HG03469 (cell line): ENCODE data around the gene CAMTA1.

Experiments used
- ATAC-seq: cut with Tn5 transposase; IDR thresholded peaks from one replicate; pipeline ENCODE4 v1.9.1; 2021; ENCODE audit warnings: mild to moderate bottlenecking, moderate library complexity, moderate number of reproducible peaks; ENCODE audit not compliant: unreplicated experiment

Gene CAMTA1

DNA sequence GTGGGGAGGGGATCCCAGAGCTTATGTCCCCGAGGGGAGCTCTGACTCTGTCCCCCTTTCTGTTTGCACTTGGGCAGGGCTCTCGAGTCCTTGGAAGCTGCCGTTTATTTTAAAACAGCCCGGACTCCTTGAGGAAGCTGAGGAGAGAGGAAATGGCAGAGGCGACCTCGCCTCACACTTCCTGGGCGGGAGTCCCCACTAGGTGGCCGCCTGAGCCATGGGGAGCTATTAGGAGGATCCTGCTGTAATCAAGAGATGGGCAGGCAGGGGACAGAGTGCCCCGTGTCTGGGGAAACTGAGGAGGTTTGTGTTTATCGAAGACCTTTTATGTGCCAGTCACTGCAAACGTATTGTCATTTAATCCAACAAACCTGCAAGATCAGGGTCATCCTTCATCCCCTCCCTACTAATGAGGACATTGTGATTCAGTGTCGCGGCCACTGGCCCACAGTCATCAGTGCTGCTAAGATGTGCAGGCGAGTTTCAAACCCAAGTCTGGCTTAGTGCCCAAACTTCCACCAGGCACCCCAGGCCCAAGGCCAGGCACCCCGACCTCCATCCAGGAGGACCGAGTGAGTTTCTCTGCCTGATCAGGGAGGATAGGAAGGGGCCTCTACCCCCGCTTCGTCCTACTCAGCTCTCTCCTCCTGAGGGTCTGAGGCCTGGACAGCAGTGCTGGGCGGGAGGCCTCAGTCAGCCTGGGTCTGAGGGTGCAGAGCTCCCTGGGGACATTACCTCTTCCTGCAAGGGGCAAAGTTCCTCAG lies 669.0 kb downstream of the CAMTA1 start:
- no peak for ATAC-seq

DNA sequence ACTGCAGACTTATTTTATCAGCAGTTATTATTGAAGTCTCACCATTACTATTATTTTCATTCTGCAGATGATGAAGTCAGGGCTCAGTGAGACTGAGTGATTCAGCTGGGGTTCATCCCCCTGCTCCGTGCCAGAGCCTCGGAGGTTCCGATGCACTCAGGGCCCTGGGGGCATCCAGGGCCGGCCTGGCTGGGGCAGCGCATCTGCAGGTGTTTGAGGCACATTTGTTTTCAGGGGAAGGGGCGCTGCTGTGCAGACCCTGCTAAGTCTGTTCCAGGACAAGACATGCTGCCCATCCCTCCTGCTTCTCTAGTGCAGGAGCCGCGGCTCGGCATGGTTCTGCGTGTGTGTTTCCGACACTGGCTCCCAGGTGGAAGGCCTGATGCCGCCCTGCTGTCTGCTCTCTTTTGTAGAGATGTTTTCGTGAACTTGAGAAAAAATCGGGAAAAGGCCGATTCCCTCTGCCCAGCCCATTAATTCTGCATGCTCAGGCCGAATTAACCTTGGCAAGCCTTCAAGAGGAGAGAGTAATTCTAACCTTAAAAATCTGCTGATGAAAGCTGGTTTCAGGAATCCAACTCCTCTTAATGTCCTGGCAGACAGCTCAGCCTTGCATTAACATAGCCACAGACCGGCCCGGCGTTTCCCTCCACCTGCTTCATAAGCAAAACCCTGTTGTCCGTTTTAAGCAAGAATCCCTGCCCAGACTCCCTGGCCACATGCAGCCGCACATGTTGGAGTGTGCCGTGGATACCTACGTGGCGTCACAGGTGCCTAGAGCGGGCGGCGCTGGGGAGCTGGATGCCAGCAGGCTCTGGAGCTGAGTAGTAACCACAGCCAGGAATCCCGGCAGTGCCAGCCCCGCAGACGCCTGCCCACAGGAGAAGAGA lies 669.9 kb downstream of the CAMTA1 start:
- ATAC-seq = no peak

GRCh38 chr1:7455796-7456721 lies 670.8 kb downstream of the CAMTA1 start:
- ATAC-seq = no peak

- no peak for ATAC-seq
Measured at GRCh38 chr1:7456722-7457082, 671.4 kb downstream of the CAMTA1 start.

DNA sequence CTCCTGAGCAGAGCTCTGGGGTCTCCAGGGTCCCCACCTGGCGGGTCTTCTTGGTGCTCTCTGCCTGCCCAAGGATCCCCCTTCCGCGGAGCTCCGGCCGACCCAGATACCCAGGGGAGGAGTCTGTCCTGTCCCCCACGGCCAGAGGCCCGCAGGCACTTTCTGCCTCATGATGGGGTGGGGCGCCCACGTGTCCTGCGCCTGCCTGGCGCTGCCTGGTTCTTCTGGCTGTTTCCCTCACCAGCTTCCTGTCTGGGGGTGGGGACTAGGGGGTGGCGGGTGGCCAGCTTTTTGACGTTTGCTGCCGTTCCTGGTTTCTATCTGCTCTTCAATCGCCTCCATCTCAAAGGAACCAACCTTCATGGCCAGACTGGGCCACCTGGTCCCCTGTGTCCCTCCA lies 672.6 kb downstream of the CAMTA1 start:
- no peak for ATAC-seq

- no peak for ATAC-seq
Measured at GRCh38 chr1:7458946-7459345, 673.7 kb downstream of the CAMTA1 start.

DNA sequence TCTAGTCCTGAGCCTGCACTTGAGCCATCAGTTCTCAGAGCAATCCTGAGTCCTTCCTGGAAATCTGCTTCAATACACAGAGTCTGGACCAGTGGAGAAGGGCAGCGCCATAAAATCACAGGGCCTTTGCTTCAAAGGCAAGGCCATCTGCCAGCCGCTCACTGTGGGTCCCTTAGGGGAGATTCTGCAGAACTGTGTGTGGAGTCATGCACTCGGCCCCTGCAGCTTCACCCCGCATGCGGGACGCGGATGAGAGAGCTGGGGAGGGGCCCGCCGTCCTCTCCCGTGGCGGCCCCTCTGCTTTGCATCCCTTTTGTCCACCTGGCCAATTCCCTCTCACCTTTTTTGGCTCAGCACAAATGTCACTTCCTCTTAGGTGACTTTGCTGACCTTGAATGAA lies 674.7 kb downstream of the CAMTA1 start:
- no peak for ATAC-seq

DNA sequence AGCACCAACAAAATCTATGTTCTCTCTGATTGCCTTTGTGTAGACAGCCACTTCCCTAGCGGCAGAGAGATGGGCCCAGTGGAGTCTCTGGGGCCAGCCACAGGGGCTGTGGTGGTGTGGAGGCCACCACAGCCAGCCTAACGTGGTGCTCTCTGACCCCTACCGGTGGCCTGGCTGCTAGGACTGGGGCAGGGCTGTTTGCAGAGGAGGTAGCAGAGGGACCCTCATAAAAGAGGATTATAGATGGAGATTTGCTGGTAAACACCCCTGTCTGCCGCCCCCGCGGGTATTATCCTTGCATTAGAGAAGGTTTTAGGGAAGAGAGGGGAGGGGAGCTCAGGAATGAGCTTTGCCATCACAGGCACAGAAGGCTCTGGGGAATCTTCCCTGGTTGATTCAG lies 675.6 kb downstream of the CAMTA1 start:
- no peak for ATAC-seq

- ATAC-seq = no peak
Measured at GRCh38 chr1:7462617-7463016, 677.4 kb downstream of the CAMTA1 start.

DNA sequence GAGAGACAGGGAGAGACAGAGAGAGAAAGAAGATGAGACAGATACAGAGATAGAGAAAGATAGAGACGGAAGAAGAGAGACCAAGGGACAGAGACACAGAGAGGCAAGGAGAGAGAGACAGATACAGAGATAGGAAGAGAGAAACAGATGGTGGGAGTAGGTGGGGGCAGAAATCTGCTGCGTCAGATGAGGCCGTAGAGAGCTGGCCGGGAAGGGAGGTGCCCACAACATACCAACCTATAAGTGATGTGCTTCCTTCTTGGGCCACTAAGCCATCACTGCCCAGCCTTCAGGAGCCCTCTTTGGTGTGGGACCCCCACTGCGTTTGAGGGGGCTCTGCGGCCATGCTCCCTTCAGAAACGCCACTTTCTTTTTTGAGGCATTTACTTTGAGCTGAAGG lies 678.3 kb downstream of the CAMTA1 start:
- ATAC-seq = no peak

DNA sequence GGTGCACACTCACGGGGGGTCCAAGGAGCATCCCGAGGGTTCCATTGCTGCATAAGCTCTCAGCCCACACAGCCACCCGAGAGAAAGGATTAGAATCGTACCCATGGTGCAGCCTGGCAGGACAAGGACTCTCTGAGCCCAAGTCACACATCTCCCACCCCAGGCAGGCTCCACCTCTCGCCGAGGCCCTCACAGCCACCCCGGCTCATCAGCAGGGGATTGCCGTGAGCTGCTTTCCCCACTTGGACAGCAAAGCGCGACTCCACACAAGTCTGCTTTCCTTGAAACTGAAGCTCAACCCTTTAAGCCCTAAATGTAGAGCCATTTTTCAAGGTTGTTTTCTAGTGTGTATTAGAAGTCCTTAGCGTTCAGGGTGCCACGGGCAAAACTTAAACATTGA lies 679.5 kb downstream of the CAMTA1 start:
- ATAC-seq = no peak

DNA sequence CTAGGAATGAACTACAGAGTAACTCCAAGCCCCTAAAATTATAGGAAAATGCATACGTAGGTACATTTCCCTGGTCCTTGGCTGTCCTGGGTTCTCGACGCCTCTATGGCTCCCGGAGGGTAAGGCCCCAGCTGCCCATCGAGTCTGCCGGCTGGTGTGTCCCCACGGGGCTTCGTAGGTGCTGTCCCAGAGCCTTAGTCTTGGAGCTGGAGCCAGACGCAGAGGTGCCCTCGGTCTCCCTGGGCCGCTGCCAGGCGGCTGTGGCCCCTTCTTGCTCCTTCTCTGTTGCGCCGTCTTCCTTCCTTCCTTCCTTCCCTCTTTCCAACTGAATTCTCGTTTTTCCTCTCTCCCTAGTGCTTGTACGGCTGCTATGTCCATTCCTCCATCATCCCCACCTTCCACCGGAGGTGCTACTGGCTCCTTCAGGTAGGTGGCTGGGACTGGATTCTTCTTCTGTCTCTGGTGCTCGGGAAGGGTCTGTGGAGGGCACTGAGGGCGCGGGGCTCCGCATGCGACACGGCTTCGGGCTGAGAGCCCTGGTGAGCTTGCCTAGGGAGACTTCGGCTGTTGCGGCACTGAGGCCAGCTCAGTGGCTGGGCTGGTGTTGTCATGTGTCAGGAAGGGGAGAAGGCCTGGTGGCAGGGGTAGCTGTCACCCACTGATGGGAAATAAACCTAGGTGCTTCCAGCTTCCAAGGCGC lies 682.4 kb downstream of the CAMTA1 start:
- no peak for ATAC-seq

DNA sequence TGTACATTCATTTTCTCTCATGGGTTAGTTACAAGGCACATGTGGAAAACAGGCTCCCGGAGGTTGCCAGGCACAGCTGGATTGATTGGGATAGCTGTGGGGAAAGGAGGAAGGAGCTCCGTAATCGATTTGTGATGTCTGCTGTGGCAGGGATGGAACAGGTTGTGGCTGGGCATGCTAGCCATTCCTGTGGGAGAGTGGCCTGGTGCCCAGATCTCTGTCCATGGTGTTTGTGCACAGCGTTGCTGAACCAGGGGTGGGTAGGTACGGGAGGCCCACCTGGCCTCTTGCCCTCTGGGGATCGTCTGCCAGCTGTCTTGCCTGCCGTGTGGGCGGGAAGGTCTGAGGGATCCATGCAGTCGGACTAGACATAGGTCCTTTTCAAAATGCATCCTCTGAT lies 683.0 kb downstream of the CAMTA1 start:
- no peak for ATAC-seq

DNA sequence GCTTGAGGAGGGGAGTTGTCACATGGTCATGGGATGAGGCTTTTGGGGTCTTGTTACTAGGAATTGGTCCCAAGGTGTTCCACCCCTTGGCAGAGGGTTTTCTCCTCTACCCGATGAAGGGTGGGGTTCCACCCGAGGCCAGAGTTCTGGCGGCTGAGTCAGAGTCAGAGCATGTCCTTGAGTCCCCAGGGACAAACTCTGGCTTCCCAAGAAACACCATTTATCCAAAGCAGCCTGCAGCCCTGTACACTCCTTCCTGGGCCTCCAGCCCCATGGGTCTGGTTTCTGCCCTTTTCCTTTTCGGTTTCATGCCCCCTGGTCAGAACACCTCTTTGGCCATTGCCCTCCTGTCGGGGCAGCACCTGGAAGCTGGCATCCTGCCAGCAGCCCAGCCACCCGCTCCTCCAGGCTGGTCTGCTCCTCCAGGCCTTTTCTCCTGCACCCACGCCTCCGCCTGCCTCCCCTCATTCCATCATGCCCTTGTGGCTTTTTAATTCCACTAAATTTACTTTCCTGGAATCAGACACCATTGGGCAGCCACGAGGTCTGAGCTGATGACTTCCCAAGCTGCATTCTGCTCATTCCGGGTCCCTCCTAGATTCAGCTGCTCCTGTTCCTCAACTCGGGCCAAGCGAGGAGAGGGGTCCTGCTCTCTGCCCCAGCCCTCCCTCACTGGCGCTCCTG lies 684.1 kb downstream of the CAMTA1 start:
- ATAC-seq = no peak

- ATAC-seq = no peak
Measured at GRCh38 chr1:7470904-7471638, 685.8 kb downstream of the CAMTA1 start.

DNA sequence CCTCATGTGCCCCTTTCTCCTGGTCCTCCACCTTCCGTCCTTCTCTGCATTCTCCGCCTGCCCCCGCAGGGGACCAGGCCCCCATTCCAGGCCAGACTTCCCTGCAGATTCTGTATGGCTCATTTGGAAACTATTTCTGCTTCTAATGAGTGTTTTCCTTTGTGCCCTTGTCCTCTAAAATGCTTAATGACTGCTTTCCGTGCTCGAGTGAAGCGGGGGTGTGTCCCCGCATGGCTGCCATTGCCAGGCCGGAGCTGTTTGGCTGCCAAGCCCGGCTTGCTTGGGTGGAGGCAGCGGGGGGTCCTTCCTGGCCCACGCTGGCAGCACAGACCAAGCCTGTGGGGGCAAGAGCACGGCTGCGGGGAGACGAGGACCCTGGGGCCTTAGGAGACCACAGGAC lies 686.6 kb downstream of the CAMTA1 start:
- ATAC-seq = no peak

GRCh38 chr1:7473223-7474142 lies 688.2 kb downstream of the CAMTA1 start:
- ATAC-seq = no peak

DNA sequence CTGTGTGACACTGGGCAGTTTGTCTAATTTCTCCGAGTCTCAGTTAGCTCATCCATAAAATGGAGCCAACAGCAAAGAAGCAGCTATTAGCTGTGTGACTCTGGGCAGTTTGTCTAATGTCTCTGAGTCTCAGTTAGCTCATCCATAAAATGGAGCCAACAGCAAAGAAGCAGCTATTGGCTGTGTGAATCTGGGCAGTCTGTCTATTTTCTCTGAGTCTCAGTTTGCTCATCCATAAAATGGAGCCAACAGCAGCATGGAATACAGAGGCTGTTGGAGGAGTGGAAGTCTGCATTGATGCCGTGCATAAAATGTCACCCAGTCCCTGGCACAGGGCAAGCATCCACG lies 688.9 kb downstream of the CAMTA1 start:
- ATAC-seq = no peak
